ENCODE data around the gene SYP.

DNA sequence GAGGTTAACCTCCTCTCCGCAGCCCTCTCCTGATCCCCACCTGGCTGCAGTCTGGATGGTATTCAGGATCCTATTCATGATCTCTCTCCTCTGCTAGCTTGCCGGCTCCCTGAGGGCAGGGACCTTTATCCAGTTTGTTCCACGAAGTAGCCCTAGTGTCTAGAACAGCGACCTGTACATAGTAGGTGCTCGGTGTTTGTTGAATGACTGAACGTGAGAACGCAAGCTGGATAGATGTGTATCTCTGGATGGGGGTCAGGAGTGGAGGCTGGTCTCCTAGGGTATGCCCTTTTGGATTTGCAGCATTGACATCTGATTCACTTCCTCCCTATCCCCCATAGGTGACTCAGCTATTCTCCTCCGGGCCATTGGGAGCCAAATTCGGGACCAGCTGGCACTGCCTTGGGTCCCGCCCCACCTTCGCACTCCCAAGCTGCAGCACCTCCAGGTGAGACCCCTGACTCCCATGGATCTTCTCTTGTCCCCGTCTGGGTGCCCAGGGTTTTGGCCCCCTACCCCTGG is 42.6 kb upstream of the SYP start:
- TF ChIP-seq EP300 (IDR thresholded peaks at IDR 0.05) = no peak
- TF ChIP-seq CTCF (IDR thresholded peaks at IDR 0.05) = no peak
